Mammary epithelial cell (primary cell): Measurements from ENCODE around the gene XPOT.

Experiments
- EZH2 ChIP-seq: IDR thresholded peaks from 2 replicates; pipeline ENCODE4 v1.6.1; 2012; ENCODE audit warnings: low read length, inconsistent platforms, borderline replicate concordance
- TF ChIP-seq, protein P1 (sequence below), 2 donors: IDR thresholded peaks in 1 of 2; conservative IDR thresholded peaks in 1 of 2; 2 replicates each; pipeline ENCODE4 v1.5.1; 2011 to 2012; ENCODE audit warnings: inconsistent platforms in 2 of 2, low read length in 2 of 2, mild to moderate bottlenecking in 2 of 2, control low read depth in 1 of 2, low read depth in 1 of 2; ENCODE audit not compliant: insufficient read depth in 1 of 2; ENCODE audit errors: extremely low read depth in 1 of 2

DNA sequence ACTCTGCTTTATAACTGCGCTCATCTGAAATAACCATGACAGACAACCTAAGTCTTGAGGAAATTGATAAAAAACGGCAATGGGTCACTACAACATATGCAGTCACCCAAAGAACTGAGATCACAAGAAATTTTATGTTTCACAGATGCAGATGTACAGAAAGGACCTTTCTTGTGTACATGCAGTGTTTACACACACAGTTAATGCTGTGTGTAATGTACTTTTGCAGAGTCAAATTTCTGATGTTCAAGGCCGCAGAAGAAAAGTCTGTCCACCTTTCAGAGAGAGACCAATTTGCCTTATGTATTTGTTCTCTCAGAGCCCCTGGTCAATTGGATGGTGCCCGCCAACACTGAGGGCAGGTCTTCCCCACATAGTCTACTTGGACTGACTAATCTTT lies 24.8 kb downstream of the XPOT start:
- TF ChIP-seq, protein P1, sequence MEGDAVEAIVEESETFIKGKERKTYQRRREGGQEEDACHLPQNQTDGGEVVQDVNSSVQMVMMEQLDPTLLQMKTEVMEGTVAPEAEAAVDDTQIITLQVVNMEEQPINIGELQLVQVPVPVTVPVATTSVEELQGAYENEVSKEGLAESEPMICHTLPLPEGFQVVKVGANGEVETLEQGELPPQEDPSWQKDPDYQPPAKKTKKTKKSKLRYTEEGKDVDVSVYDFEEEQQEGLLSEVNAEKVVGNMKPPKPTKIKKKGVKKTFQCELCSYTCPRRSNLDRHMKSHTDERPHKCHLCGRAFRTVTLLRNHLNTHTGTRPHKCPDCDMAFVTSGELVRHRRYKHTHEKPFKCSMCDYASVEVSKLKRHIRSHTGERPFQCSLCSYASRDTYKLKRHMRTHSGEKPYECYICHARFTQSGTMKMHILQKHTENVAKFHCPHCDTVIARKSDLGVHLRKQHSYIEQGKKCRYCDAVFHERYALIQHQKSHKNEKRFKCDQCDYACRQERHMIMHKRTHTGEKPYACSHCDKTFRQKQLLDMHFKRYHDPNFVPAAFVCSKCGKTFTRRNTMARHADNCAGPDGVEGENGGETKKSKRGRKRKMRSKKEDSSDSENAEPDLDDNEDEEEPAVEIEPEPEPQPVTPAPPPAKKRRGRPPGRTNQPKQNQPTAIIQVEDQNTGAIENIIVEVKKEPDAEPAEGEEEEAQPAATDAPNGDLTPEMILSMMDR (conservative IDR thresholded peaks at IDR 0.05 in 1 of 2, IDR thresholded peaks at IDR 0.05 in 1 of 2; ENCODE audit: extremely low read depth in 1 of 2, insufficient read depth in 1 of 2, low read depth in 1 of 2, low read length in 2 of 2), result no peak
- no peak for TF ChIP-seq EZH2
